Measurements from ENCODE around the gene BABAM2.

- no peak for TF ChIP-seq POLR2A (IDR thresholded peaks at IDR 0.05; ENCODE audit: low read depth)
- no peak for TF ChIP-seq CTCF (IDR thresholded peaks at IDR 0.05)
- TF ChIP-seq EP300 (IDR thresholded peaks at IDR 0.05): no peak
These were observed 213.1 kb downstream of the BABAM2 start for GRCh38 chr2:28103611-28104010.

Measured in esophagus muscularis mucosa (tissue), 4 donors.